ENCODE data around the gene NKX2-2.

The NKX2-2 gene

DNA sequence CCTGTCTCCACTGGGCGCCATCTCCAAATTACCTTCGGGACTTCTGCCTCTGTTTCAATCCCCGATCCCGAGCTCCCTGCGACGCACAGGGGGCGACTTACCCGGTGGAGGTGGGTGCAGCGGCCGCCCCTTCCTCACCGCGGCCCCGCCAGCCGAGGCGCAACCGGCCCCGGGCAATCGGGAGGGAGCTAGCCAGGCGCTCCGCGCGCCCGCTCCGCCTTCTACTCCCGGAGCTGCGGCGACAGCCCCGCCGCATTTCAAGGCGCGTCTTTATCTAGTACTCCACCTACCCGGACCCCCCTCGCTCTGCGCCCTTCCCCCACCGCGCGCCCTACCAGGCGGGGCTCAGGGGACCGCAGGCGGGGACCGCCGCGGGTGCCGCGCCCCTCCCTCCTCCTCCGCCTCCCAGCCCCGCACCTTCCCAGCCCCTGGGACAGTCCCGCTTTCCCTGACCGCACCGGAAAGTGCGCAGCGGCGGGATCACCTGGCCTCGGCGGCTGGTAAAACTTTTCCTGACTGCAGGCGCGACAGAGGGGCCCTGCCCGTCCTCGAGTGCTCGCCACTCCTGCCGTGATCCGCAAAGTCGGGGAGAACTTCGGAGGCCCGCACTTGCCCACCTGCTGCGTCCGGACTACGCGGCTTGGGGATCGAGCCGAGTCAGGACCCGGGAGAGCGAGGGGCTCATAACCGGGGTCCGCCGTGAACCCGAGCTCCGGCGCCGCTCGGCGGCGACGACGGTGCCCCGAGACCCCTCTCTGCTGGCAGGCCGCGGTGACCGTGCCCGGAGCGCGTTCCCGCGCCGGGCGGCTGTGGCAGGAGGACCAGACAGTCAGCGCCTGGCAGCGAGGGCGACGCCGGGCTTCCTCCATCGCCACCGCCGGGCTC, 8.0 kb upstream of the NKX2-2 start:
- DNase-seq (ENCODE audit: low read depth), result no peak

DNA sequence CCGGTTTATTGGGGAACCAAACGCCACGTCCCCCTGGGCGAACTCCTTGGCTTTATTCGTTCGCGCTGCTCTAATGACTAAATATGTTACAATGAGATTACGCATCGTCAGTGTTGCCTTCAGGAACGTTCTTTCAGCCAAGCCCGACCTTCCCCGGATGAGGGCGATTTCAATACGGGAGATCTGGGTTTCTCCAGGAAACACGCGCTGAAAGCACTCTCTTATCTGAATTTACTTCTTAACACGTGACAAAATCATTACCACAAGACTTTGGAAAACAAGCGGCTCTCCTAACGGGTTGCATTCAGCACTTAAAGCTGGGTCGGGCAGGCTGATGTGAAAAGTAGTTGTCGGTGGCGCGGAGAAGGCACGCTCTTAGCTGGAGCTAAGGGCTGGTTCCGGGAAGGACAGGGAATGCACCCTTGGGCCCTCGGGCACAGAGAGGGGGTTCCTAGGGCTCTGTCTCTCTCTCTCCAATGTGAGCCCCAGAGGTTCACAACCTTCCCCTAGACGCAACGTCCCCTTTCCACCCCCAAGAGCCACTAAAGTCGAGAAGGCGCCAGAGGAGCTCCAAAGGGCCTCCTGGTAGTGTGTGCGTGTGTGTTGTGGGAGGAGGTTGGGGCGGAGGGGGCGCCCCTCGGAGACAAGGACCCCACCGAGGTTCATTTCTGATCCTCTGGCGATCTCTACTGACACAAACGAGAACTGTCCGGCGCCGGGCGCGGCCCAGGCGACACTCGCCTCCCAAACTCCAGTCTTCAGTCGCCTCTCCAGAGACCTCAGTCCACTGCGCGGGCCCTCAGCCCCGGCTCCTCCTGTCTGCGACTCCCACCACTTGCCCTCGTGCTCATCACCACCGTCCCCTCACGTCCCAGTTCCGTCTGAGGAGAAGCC, 7.1 kb upstream of the NKX2-2 start:
- DNase-seq (ENCODE audit: low read depth), result no peak

DNA sequence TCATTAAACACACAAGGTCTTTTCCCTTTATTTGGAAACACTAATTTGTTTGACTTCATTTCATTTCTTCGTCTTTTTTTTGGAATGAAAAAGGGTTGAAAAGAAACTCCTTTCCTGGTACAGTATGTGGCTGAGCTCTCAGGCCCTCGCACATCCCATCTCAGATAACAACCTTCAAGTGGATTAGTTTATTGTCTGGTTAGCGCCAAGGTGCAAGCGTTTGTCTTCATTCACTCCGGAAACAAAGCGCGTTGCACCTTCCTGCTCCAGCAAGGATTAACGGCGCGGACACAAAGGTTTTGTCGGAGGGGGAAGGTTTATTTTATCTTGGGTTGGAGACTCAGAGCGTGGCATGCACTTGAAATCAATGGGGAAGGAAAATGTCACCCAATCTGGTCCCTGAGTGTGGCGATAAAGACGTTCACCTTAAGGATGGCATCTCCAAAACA, 5.3 kb upstream of the NKX2-2 start:
- no peak for DNase-seq (ENCODE audit: low read depth)

DNA sequence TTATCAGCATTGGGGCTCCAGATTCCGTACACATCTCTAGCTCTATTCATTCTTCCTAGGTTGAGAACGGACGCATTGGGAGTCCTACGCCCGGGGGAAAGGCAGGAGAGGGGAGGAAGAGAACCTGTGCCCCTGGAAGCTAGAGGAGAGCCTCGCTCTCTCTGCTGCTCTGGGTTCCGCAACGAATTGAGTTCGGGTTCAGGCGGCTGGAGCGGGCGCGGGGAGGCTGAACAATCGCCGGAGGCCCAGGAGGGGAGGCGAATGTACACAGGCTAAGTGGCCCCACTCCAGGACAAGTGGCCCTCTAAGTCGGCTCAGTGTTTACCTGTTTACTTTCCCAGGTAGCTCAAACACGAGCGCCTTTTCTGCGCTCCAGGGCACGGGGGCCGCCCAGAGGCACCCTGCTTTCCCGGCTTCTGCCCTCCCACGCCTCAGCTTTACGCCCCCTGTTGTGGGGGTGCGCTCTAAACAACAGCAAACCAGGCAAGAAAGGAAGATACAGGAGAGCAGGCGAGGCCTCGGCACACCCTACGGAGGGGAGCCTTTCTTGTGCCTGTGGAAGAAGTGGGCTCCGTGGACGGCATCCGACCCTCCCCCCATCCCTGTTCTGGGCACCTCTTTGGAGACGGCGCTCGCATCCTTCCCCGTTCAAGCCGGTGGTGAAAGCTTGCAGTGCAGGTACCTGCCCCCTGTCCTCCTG, 4.6 kb upstream of the NKX2-2 start:
- no peak for DNase-seq (ENCODE audit: low read depth)

DNA sequence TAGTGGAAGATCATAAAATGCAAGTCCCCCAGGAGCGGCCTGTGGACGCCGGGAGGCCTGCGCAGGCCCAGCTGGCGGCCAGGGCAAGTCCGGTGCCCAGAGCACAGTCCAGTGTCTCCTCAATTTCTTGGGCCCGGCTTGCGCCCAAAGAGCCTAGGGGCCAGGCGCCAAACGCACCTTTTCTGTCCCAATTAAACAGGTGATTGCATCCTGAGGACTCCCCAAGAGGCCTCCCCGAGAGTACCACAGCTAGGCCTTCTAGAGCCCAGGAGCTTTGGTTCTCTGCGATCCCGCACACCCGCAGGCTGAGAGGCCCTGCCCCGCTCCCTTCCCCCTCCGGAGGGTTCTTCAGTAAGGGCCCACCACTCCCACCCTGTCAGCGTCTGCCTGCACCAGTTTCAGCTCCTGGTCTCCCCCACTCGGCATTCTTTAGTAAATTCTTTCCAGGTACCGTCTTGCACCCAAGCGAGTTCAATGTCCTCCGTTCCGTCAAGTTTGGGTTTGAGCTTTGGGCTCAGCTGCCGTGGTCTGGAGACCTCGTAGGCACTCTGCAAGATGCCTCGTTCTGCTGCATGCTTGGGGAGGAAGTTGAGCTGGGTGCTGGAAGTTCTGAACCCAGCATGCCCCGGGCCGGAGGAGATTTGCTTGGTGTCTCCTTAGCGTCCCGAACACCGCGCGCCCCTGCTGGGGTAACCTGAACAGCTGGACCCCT, 3.9 kb upstream of the NKX2-2 start:
- DNase-seq (ENCODE audit: low read depth), result no peak

DNA sequence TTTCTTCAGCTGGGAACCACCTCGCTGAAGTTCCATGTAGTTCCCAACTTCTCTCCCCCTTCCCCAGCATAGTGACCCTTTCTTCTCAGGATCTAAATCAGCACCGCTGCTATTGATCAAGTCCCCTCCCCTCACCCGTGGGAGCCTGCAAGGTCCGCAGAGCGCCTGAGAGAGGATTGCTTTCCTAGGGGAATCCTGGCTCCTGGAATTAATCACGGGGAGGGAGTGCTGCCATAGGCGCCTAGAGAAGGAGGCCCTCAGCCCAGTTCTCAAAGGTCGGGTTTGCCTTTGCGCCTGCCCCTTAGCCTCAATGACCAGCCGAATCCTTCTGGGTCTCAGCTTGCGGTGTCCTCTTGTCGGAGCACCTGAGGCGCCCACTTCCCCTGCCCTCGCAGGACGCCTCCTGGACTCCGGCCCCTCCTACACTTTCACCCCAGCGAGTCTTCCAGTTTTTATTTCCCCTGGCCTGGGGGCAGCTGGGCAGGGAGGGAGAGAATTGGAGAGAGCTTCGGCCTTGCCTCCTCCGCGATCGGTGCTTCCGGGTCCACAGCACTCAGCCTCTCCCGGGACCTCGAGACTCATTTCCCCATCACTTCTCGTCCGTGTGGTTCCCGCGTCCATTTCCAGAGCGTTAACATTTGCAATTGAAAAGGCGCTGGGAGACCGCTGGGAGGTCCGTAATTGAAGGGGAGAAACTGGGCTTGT, 3.1 kb upstream of the NKX2-2 start:
- no peak for DNase-seq (ENCODE audit: low read depth)

DNA sequence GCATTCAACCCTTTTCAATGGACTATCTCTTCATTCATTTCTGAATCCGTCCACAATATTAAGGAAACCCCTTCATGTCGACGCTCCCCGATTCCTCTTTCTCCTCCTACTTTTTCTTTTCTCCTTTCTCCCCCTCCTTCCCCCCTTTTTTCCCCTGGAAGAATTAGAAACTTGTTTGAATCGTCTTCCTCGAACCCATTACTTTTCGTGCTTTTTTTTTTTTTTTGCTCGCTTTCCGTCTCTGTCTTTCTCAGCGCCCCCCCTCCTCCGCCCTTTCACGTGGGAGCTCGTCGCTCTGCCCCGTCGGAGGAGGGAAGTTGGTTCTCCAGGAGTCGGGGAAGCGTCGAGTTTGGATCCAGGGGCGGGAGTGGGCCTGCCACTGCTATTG, 2.3 kb upstream of the NKX2-2 start:
- DNase-seq (ENCODE audit: low read depth), result no peak

DNA sequence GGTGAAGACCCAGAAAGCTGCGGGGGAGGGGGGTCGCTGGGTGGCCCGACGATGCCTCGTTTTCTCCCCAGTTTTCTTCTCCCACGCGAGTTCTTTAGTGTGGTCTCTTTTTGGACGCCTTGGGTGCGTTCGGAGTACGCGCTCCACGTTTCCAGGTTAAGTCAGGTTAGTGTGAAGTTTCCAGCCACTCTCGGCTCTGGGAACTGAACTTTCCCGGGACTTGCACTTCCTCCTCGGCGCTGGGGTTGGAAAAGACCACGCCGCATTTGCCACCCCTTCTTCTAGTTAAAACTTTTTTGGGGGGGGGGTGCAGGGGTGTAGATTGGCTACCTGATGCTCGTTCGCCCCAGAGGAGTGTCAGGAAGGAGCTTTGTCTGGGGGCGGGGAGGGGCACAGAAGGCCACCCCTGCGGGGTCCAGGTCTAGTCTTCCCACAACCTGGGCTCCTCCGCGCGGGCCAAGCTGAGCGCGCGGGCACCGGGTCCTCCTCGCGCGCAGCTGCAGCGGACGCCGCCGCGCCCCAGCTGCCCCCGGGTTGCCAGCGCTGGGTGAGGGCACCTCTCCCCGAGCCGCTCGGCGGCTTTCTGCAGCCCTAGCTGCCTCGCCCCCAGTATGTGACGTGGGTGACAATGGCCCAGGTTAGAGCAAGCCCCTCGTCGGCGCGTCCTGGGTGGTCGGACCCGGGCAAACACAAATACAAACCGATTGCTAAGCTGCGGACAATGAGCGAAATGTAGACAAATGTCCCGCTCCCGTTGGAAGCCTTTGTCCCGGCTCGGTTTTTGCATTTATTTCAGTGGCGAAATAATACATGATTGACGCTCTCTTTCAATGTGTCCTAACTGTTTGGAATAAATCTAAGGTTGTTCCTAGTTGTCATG, 1.7 kb upstream of the NKX2-2 start:
- DNase-seq (ENCODE audit: low read depth), result no peak

DNA sequence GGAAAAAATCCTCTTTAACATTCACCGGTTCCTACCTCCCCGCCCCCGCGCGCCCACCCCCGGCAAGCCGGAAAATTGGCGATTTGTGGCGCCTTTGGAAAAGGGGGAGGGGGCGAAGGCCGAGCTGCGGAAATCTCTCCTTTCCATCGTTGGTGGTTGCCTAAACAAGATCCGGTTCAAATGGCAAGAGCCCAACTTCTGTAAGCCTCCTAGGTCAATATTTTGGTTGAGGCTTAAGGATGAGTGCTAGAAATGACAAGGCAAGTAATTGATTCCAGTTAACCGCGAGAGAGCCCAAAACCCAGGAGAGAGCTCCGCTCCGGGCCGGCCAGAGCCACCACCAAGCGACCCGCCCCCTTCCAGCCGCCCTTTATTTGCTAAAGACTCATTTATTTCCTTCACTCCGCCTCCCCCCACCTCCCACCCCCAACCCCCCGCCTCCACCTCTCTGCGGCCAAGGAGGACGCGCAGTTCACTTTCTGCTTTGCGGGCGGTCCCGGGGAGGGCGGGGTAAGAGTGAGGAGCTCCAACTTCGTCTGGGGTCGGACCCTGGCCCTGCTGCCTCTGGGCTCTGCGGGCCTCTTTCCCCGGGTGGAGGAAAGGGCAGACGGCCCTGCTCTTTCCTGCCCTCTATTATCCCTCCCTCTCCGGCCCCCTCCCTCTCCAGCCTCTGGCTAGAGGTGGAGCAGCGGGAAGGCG, 838 bp upstream of the NKX2-2 start:
- DNase-seq (ENCODE audit: low read depth), result no peak

DNA sequence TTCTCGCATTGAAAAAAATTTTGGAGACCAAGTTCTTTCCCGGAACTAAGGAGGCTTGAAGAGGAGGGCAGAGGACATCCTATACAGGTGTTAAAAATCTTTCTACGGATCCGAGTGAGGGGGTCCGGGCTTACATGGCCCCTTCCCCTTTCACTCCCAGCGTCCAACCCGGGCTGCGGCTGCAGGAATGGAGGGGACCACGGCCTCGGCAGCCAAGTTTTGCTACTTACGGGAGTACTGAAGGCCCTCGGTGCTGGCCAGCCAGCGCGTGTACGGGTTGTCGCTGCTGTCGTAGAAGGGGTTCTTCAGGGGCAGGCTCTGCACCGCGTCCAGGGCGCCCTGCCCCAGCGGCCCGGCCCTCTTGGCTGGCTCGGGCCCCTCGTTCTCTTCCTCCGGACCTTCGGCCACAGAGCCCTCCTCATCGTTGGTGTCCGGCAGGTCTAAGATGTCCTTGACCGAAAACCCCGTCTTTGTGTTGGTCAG, 642 bp downstream of the NKX2-2 start:
- no peak for DNase-seq (ENCODE audit: low read depth)

DNA sequence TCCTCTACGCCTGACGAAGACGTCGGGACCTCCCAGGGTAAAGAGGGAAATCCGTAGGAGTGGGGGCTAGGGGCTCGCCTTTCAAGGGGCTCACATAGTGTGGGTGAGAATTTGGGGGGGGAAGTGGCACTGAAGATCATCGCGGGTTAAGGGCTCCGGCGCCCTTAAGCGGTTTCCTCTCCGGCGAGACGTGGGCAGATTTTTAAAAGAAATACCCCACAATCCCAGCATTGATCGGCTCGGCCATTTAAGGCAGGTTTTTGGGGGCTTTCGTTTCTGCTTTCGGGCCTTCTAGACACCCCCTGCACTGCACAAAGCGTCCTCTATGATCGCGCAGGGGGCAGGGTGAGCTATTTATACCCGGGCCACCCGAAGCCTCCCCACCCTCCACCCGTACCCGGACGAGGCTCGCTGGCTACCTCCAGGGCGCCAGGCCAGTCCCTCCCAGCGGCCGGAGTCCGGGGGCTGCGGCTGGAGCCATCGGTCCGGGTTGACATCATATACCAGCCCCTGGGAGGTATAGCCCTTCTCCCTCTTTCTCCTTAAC, 1.2 kb downstream of the NKX2-2 start:
- no peak for DNase-seq (ENCODE audit: low read depth)

DNA sequence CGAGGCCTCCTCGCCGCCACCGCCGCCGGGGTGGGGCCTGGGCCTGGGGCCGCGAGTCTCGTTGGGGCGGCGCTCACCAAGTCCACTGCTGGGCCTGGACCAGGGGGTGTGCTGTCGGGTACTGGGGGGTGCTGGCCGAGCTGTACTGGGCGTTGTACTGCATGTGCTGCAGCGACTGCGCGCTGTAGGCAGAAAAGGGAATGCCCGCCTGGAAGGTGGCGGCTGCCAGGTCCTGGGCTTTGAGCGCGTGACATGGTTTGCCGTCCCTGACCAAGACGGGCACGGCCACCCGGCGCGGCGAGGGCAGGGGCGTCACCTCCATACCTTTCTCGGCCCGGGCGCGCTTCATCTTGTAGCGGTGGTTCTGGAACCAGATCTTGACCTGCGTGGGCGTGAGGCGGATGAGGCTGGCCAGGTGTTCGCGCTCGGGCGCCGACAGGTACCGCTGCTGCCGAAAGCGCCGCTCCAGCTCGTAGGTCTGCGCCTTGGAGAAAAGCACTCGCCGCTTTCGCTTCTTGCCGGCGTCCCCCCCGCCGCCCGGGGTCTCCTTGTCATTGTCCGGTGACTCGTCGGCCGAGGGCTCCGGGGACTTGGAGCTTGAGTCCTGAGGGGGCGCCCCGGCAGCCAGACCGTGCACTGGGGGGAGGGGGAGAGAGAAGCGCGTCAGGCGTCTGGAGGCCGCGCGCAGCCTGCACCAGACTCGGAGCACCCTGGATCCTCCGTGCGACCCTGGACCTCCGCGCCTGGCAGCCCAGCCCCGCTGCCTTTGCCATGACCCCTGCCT, 1.8 kb downstream of the NKX2-2 start:
- no peak for DNase-seq (ENCODE audit: low read depth)

DNA sequence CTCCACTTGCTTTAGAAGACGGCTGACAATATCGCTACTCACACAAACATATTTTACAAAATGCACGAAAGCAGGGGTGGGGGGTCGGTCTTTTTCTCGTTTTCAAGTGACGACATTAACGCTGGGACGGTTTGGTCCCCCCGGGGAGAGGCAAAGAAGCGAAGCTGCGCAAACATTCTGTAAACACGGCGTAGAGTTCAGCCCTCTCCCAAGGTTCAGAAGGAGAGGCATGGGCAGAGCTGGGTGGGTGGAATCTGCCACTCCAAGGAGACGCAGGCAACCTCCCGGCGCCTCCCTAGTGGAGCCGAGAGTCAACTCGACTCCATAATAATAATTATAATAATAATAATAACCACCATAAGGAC, 2.4 kb downstream of the NKX2-2 start:
- DNase-seq (ENCODE audit: low read depth), result no peak

DNA sequence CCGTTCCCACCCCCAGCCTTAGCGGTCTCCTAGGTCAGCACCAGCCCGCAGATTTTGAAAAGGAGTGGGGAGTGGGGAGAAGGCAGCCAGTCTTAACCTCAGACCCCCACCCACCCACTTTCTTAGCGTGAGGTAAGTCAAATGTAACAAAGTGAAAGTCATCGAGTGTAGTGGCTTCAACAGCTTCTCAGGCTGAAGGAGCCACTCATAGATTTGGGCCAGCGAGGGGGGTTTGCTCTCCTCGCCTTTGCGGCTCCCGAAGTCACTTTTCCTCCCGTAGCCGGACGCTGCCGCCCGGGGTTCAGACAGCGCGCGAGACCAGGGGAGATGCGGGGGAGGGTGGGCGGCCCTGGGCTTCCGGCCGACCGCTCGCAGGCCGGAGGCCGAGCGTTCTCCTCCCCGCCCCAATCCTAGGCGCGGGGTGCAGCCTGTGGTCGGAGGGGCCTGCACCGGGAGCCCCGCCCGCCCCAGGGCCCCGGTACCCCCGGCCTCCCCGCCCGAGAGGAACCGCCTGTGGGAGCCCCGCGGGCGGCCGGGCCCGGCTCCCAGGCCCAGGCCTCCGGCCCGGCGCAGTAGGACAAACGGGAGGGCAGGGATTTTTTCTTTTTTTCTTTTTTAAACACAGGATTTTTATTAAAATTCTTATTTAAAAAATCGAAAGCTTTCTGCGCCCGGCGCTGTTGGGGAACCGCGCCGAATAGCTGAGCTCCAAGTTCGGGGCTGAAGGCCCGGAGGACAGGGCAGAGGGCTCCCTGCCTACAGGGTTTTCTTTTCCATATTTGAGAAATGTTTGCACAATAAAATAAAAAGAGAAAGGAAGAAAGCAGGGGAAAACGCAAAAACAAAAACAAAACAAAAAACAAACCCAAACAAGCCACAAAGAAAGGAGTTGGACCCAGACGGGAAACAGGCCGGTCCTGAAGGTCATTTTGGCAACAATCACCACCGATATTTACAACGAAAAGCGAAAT, 3.2 kb downstream of the NKX2-2 start:
- no peak for DNase-seq (ENCODE audit: low read depth)

DNA sequence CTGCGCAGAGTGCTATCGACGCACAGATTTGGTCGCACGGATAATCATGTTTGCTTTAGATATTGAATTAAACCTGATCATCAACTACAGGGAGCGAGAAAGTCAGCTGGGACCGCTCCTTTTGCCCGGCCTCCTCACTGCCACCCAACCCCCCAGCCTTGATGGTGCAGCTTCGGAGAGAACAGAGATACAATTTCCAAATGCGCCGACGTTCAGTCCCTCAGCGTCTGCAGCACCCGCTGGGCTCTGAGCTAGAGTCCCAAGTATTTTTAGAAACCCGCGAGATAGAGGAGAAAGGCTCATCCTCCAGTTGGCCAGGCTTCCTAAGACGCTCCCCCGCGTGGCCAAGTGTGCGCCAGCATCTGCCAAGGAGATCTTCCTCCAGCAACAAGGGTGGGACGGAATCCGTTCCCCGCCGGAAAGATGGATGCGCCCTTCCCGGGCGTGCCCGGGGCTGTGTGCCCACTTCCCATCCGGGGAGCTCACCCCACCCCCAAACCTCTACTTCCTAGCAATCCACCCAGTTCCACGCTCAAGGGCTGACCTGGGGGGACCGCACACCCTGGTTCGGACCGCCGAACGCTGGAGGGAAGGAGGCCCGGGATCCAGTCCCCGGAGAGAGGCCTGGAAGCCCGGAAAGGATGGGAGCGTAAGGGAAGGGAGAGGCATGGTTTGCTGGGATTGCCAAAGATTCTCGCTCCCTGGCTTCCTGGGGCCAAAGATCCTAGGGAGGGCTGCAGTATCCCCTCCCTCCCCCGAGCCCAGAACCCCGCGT, 4.1 kb downstream of the NKX2-2 start:
- no peak for DNase-seq (ENCODE audit: low read depth)

DNA sequence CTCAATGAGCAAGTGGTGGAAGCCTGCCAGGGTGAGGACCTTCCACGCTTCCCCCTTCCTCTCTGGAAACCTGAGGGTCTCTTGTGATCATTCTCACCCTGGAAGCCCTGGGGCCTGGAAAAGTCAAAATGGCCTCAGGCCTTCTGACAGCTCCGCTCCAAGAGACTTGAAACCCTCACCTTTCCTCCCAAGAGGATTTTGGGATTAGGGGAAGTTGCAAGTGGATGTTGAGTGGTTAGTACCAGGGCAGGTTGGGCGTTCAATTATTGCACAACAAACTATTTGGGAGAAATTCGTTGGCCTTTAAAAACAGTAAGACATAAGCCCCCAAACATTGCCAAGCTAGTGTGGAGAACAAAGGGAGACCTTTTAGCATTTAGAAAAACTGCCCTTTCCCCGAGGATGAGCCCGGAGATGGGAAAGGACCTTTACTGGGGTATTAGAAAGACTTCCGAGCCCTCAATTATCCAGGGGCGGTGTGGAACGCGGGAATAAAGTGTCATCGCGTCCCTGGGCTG, 4.7 kb downstream of the NKX2-2 start:
- no peak for DNase-seq (ENCODE audit: low read depth)

Data from stimulated activated CD8-positive, alpha-beta memory T cell treated with anti-CD3 and anti-CD28 coated beads, Interleukin-15, amount 100 ng/mL, for 24 hours (primary cell).